Heart left ventricle (tissue), 16 donors: ENCODE measurements around the gene IFI27L1. TPM values are rescaled to one million over a fixed set of nuclear protein-coding genes. Genes with fewer than 3 reads are reported as not detected.

ENCODE experiments used
- ATAC-seq, 4 donors: fragments of 200-7000 bp; cut with Tn5 transposase; one replicate each; pipeline ENCODE4 v1.9.1; 2020 to 2022; ENCODE audit warnings: moderate library complexity in 4 of 4, mild to moderate bottlenecking in 3 of 4, moderate number of reproducible peaks in 1 of 4
- DNase-seq, 5 donors: peaks; one replicate each; pipeline ENCODE4 v3.0.0-alpha.2; 2020
- H3K27ac ChIP-seq, 12 donors: fragments of 200-600 bp; sonication (generic) in 4 of 12; one replicate each; pipeline versions ENCODE4 v1.5.0 to v1.8.0; 2016 to 2022; ENCODE audit warnings: mild to moderate bottlenecking in 2 of 12
- H3K27me3 ChIP-seq, 9 donors: fragments of 200-600 bp; sonication (generic) in 2 of 9; one replicate each; pipeline versions ENCODE4 v1.5.1 to v1.8.0; 2016 to 2022; ENCODE audit warnings: mild to moderate bottlenecking in 3 of 9
- H3K36me3 ChIP-seq, 9 donors: fragments of 200-600 bp; sonication (generic) in 2 of 9; one replicate each; pipeline versions ENCODE4 v1.5.0 to v1.8.0; 2018 to 2022; ENCODE audit warnings: mild to moderate bottlenecking in 2 of 9
- H3K4me1 ChIP-seq, 12 donors: fragments of 200-600 bp; sonication (generic) in 4 of 12; one replicate each; pipeline versions ENCODE4 v1.5.0 to v1.8.0; 2016 to 2022; ENCODE audit warnings: mild to moderate bottlenecking in 3 of 12
- H3K4me3 ChIP-seq, 12 donors: fragments of 200-600 bp; sonication (generic) in 4 of 12; one replicate each; pipeline versions ENCODE4 v1.5.0 to v1.8.0; 2017 to 2022; ENCODE audit warnings: mild to moderate bottlenecking in 9 of 12, moderate library complexity in 4 of 12
- H3K9me3 ChIP-seq, 12 donors: fragments of 200-600 bp; sonication (generic) in 4 of 12; one replicate each; pipeline versions ENCODE4 v1.5.0 to v1.8.0; 2016 to 2022; ENCODE audit warnings: mild to moderate bottlenecking in 1 of 12
- CTCF ChIP-seq, 12 donors: fragments of 200-600 bp; sonication (generic) in 4 of 12; IDR thresholded peaks; one replicate each; pipeline versions ENCODE4 v1.5.0 to v1.8.0; 2018 to 2022; ENCODE audit warnings: antibody characterized with exemption in 12 of 12, mild to moderate bottlenecking in 5 of 12
- POLR2A ChIP-seq, 2 donors: fragments of 450-650 bp; IDR thresholded peaks; one replicate each; pipeline ENCODE4 v1.6.1; 2017; ENCODE audit warnings: antibody characterized with exemption in 2 of 2, mild to moderate bottlenecking in 2 of 2, moderate library complexity in 2 of 2
- WGBS, 4 donors: extraction: QIAGEN DNeasy Blood & Tissue Kit in 2 of 4; methylation state at CpG; one replicate each; pipeline versions ENCODE4 v1.1.5 to v1.1.7; 2013 to 2018; 5-methylcytosine and 5-hydroxymethylcytosine counted together
- intact Hi-C, 10 donors: fragments of 100-400 bp; cut with DNase I; formaldehyde crosslinking; loops; one replicate each; pipeline versions ENCODE4 v1.11.1 to v1.14.2; 2022
- polyA plus RNA-seq, 2 donors: library from polyadenylated mRNA; stranded (reverse); fragments of 200-250 nt; gene quantifications; one replicate each; pipeline ENCODE4 v1.2.3, GENCODE V29; 2013
- total RNA-seq, 9 donors: library from RNA; depleted of rRNA in 2 of 9; stranded (reverse); fragments of >200 nt in 2 of 9; fragmentation: NEBNext Ultra II Directional in 3 of 9; extraction: Animal tissue kit (Norgen Biotek cat#: 25700) in 3 of 9; gene quantifications; one replicate each; pipeline versions ENCODE4 v1.1.0 to v1.2.4, GENCODE V29; 2016 to 2023
- donor health status: ischemic (EF 13 %, LVEDD 7.1; RV severe dilation, severe dysfunction).
- donor health status: healthy with polysubstance abuse.
- donor health status: DM: no; HTN: yes; CAD: no.
- donor health status: DM: no; HTN: no; CAD: no.
- donor health status: ischemic (EF 25% LVEDD 6.9; RV normal size, moderate dysfunction).
- donor health status: ischemic (EF 25% LVEDD 5.7; RV mildly dilated, moderate dysfunction).
- donor health status: healthy.
- donor health status: DM: yes; HTN: yes; CAD: no.
- donor health status: ischemic (EF 35%, LVEDD 5.7; RV mildly dilated, moderate dysfunction).
- donor health status: nonischemic (EF 11% LVEDD 7.7; RV severe dilation, severe dysfunction).
- donor health status: DM: yes; HTN: yes; CAD: no.
- donor health status: PGD.
- donor health status: ischemic (EF 29% LVEDD 5.4; RV normal size, mild dysfunction).
- donor health status: nonischemic (EF 23%, LVEDD 6.1; RV moderate dilation, normal function).

Gene IFI27L1
- total and polyA plus RNA-seq, 11 donors, result 8.9 to 45.0 (median 16.8) TPM

- 62 to 65% (median 63%) methylated on average over 11 to 20 of the region's 20 CpGs for WGBS, 4 donors
- intact Hi-C loops, result loop anchor here in 2 of 10 donors (2.0 to 5.0 kb wide), 2 partner anchors 31 to 1421 kb away; partner anchors contain the start of genes DDX24 (in 1 of the 2) and IFI27L1 (in 1 of the 2)
- H3K27me3 ChIP-seq, result no peaks in the 10 kb centered on the region
- ATAC-seq (peak in 1 of 4 donors; percentile 23), DNase-seq (peak in 3 of 5 donors; percentile 37 to 48 (median 47))
- peaks cover 0 to 54% (median 39%) of the 10 kb centered on the region in 12 donors for H3K4me1 ChIP-seq
- peak overlapping the region; percentile 38 to 81 (median 64) for H3K4me3 ChIP-seq
- H3K27ac ChIP-seq, result peak overlapping the region; percentile 71 to 96 (median 92)
- H3K9me3 ChIP-seq, result no peaks in the 10 kb centered on the region
- H3K36me3 ChIP-seq, result peaks cover 0 to 6% (median 0%) of the 10 kb centered on the region in 9 donors
- TF ChIP-seq CTCF (IDR thresholded peaks at IDR 0.05) (no peak), POLR2A (IDR thresholded peaks at IDR 0.05) (no peak)
Measured at GRCh38 chr14:94111276-94112095, 30.4 kb downstream of the IFI27L1 start.

- 62 to 80% (median 67%) methylated on average over 6 of the region's 6 CpGs for WGBS, 4 donors
- Histone ChIP-seq H3K27ac (peak overlapping the region; percentile 24 to 96 (median 88)), H3K27me3 (no peaks in the 10 kb centered on the region), H3K36me3 (peaks cover 0 to 7% (median 0%) of the 10 kb centered on the region in 9 donors), H3K4me1 (peaks cover 0 to 54% (median 39%) of the 10 kb centered on the region in 12 donors), H3K4me3 (peak overlapping the region; percentile 38 to 81 (median 64)), H3K9me3 (no peaks in the 10 kb centered on the region)
- peak in 1 of 5 donors; percentile 11 for DNase-seq
- no peak for TF ChIP-seq CTCF (IDR thresholded peaks at IDR 0.05)
- intact Hi-C loops, result loop anchor here in 1 of 10 donors (5.0 kb wide), 1 partner anchor 1420 kb away; no protein-coding TSS in a partner anchor
- no peak for ATAC-seq
Measured at GRCh38 chr14:94112513-94113063, 31.5 kb downstream of the IFI27L1 start.

- ATAC-seq, result peak in 1 of 4 donors; percentile 12
- no peak for DNase-seq
- Histone ChIP-seq H3K4me1 (peaks cover 0 to 54% (median 39%) of the 10 kb centered on the region in 12 donors), H3K27ac (peak overlapping the region; percentile 7 to 96 (median 85)), H3K4me3 (peak overlapping the region in 11 of 12 donors; percentile 44 to 81 (median 65)), H3K27me3 (no peaks in the 10 kb centered on the region), H3K9me3 (no peaks in the 10 kb centered on the region), H3K36me3 (peaks cover 0 to 7% (median 0%) of the 10 kb centered on the region in 9 donors)
- intact Hi-C loops, result loop anchor here in 1 of 10 donors (5.0 kb wide), 1 partner anchor 1419 kb away; no protein-coding TSS in a partner anchor
- 49 to 66% (median 57%) methylated on average over 7 of the region's 7 CpGs for WGBS, 4 donors
- TF ChIP-seq CTCF (IDR thresholded peaks at IDR 0.05) (no peak), POLR2A (IDR thresholded peaks at IDR 0.05) (no peak)
Measured at GRCh38 chr14:94113073-94113472, 32.0 kb downstream of the IFI27L1 start.

GRCh38 chr14:94113490-94113889, 32.4 kb downstream of the IFI27L1 start:
- intact Hi-C loops, result loop anchor here in 1 of 10 donors (5.0 kb wide), 1 partner anchor 1419 kb away; no protein-coding TSS in a partner anchor
- Histone ChIP-seq H3K4me1 (peaks cover 0 to 54% (median 39%) of the 10 kb centered on the region in 12 donors), H3K27me3 (no peaks in the 10 kb centered on the region), H3K36me3 (peaks cover 0 to 7% (median 0%) of the 10 kb centered on the region in 9 donors), H3K4me3 (peak overlapping the region in 10 of 12 donors; percentile 44 to 81 (median 65)), H3K9me3 (no peaks in the 10 kb centered on the region), H3K27ac (peak overlapping the region; percentile 7 to 96 (median 82))
- 20 to 28% (median 24%) methylated on average over 6 of the region's 6 CpGs for WGBS, 4 donors
- DNase-seq (peak in 4 of 5 donors; percentile 55 to 76 (median 66)), ATAC-seq (peak; percentile 11 to 39 (median 38))
- TF ChIP-seq POLR2A (IDR thresholded peaks at IDR 0.05) (no peak), CTCF (IDR thresholded peaks at IDR 0.05) (no peak)
